PFSK-1 (cell line): Measurements from ENCODE around the gene TCF4.

Experiments used
- FOXP2 ChIP-seq: optimal IDR thresholded peaks from 2 replicates; pipeline ENCODE3; 2011; ENCODE audit warnings: borderline replicate concordance, control low read depth, inconsistent platforms; ENCODE audit not compliant: insufficient read depth; ENCODE audit errors: extremely low read length, extremely low read depth
- POLR2AphosphoS5 ChIP-seq: IDR thresholded peaks from 2 replicates; pipeline ENCODE4 v1.6.1; 2012; ENCODE audit warnings: low read depth, mild to moderate bottlenecking, control low read depth, low read length, moderate library complexity
- REST ChIP-seq, 2 experiments: IDR thresholded peaks; 2 replicates each; pipeline versions ENCODE4 v1.6.1 to v1.8.0; 2011 to 2012; ENCODE audit warnings: low read depth in 2 of 2, low read length in 2 of 2, control low read depth in 1 of 2, inconsistent platforms in 1 of 2, mild to moderate bottlenecking in 1 of 2, moderate library complexity in 1 of 2; ENCODE audit not compliant: insufficient read depth in 1 of 2
- SIN3A ChIP-seq: IDR thresholded peaks from 2 replicates; pipeline ENCODE4 v1.6.1; 2012; ENCODE audit warnings: mild to moderate bottlenecking, low read length, moderate library complexity, borderline replicate concordance; ENCODE audit not compliant: insufficient read depth
- TAF1 ChIP-seq: IDR thresholded peaks from 2 replicates; pipeline ENCODE4 v1.6.1; 2012; ENCODE audit warnings: low read length, control low read depth, borderline replicate concordance; ENCODE audit not compliant: insufficient read depth

Gene TCF4

DNA sequence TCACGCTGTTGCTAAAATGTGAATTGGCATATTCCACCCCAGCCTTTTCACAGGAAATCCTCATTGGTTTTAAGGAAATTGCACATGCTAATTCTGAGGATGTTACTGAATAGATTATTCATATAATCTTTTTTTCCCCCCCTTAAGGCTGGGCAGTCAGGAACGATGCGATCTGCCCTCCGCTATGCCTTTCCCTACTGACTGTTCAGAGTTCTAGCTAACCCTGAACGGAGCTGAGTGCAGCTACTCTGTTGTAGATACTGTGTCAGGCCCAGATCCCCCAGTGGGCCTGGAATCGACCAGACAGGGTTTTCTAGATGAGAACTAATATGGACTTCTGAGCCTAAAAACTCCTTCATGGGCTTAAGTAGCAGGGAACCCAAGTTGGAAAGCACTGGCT lies 192.2 kb downstream of the TCF4 start:
- TF ChIP-seq SIN3A (no peak), POLR2AphosphoS5 (no peak), TAF1 (no peak), FOXP2 (no peak), REST (IDR thresholded peaks at IDR 0.05; ENCODE audit: insufficient read depth in 1 of 2, low read depth in 2 of 2, low read length in 2 of 2) (no peak)

- TF ChIP-seq REST (IDR thresholded peaks at IDR 0.05; ENCODE audit: insufficient read depth in 1 of 2, low read depth in 2 of 2, low read length in 2 of 2) = no peak
- no peak for TF ChIP-seq TAF1
- TF ChIP-seq POLR2AphosphoS5 = no peak
- TF ChIP-seq FOXP2 = no peak
These were observed 197.1 kb downstream of the TCF4 start for GRCh38 chr18:55390898-55391297.

DNA sequence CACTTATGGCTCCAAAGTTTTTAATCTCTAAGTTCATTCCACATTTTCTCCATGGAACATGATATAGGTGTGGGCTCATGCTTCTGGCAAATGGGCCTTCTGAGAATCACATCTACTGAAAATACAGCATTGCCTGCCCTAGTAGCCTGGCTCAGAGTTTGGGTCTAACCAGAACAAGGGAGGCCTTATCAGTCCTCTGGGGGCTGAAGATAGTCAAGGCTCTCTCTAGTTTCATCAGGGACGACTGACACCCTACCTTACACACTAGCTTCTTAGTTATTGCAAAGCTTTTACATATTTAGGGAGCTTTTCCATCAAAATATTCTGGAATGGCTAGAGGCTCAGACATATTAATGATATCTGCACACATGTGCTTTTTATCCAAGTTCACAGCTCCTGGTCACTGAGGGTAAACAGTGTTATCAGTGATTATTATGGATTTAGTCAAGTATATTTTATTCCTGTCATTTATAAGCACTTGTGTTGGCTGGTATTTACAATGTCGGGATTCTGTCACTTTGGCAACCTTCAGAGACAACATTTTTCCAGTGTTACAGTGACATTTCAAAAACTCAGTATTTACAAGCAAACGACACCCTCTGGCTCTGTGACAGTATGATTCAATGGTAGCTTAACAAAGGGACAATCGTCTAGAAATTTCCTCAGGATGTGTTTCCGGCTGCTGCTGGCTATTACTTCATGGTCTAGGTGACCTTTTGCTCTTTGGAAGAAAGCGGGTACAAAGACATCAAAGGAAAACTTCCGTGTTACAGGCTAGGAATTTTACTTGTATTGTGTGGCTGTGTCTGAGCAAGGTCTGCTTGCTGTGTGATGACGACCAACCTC lies 200.6 kb downstream of the TCF4 start:
- no peak for TF ChIP-seq TAF1
- TF ChIP-seq FOXP2 = no peak
- no peak for TF ChIP-seq REST (IDR thresholded peaks at IDR 0.05; ENCODE audit: insufficient read depth in 1 of 2, low read depth in 2 of 2, low read length in 2 of 2)
- TF ChIP-seq SIN3A = no peak
- TF ChIP-seq POLR2AphosphoS5 = no peak

GRCh38 chr18:55386545-55386944 lies 201.4 kb downstream of the TCF4 start:
- TF ChIP-seq REST (IDR thresholded peaks at IDR 0.05; ENCODE audit: insufficient read depth in 1 of 2, low read depth in 2 of 2, low read length in 2 of 2) (no peak), SIN3A (no peak), FOXP2 (no peak), POLR2AphosphoS5 (no peak), TAF1 (no peak)
